Measurements from ENCODE around the gene YRDC.

GRCh38 chr1:37845049-37845646 is 37.1 kb upstream of the YRDC start:
- TF ChIP-seq CTCF (IDR thresholded peaks at IDR 0.05) (no peak), POLR2A (IDR thresholded peaks at IDR 0.05) (no peak)

Data from Peyer's patch (tissue), 4 donors.